ENCODE data around the gene KRTAP10-11. TPM values are rescaled to one million over a fixed set of nuclear protein-coding genes. Genes with fewer than 3 reads are reported as not detected.

Gene KRTAP10-11
- total RNA-seq, 2 donors from 2014 or later: not detected

DNA sequence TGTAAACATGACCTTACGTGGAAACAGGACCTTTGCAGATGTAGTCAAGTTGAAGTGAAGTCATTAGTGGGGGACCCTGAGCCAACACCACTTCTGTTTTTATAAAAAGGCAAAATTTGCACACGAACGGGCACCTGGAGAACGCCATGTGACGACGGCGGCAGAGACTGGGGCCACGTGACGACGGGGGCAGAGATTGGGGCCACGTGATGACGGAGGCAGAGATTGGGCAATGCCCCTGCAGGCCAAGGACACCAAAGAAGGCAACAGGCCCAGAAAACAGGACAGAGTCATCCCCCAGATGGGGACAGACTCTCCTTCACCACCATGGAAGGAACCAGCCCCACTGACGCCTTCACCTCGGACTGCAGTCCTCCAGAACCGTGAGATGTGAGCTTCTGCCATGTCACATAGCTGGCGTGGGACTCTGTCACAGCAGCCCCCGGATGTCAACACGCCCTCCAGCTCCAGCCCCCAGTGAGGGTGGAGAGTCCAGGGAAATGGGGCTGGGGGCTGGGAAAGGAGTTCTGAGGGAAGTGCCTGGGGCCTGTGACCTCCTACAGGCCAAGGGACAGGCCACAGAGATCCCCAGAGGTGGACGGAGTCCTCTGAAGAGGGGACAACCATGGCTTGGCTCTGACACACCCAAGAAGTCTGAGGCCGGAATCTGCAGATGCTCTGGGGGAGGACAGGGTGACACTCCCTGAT lies 4.2 kb downstream of the KRTAP10-11 start:
- Histone ChIP-seq H3K9me3 (no peaks in the 10 kb centered on the region), H3K27ac (no peak overlapping the region), H3K4me1 (no peaks in the 10 kb centered on the region), H3K4me3 (no peak overlapping the region), H3K36me3 (no peaks in the 10 kb centered on the region), H3K27me3 (no peaks in the 10 kb centered on the region), H3K9ac (ENCODE audit: low read depth in 2 of 2, low read length in 2 of 2) (no peak overlapping the region)
- TF ChIP-seq, protein P1, sequence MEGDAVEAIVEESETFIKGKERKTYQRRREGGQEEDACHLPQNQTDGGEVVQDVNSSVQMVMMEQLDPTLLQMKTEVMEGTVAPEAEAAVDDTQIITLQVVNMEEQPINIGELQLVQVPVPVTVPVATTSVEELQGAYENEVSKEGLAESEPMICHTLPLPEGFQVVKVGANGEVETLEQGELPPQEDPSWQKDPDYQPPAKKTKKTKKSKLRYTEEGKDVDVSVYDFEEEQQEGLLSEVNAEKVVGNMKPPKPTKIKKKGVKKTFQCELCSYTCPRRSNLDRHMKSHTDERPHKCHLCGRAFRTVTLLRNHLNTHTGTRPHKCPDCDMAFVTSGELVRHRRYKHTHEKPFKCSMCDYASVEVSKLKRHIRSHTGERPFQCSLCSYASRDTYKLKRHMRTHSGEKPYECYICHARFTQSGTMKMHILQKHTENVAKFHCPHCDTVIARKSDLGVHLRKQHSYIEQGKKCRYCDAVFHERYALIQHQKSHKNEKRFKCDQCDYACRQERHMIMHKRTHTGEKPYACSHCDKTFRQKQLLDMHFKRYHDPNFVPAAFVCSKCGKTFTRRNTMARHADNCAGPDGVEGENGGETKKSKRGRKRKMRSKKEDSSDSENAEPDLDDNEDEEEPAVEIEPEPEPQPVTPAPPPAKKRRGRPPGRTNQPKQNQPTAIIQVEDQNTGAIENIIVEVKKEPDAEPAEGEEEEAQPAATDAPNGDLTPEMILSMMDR (IDR thresholded peaks at IDR 0.05): no peak
- intact Hi-C loops (cut with DNase I): no loop called here
- no peak for DNase-seq

DNA sequence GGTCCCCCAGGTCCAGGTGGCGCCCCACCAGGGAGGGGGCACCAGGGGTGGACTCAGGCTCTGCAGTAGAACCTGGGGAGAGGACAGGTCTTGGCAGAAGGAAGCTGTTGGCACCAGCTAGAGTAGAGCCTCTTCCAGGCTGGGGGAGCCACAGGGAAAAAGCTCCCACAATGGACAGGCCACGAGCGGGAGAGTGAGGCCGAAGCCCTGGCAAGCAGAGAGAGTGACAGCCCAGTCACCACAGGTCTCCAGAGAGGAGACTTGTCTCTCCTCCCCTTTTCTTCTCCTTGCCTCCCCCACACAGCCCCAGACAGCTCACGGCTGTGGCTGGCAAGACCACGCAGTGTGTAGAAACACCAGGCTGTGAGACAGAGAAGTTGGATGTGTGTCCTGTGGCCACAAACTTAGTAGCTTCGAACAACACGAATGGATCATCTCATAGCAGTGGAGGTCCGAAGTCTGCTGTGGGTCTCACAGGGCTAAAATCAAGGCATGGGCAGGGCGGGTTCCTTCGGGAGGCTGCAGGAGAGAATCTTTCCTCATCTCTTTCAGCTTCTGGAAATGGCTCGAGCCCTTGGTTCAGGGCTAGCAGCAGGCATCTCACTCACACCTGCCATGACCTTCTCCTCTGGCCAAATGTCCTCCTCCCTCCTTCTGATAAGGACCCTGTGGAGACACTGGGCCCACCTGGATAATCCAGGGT lies 4.9 kb downstream of the KRTAP10-11 start:
- no peaks in the 10 kb centered on the region for H3K4me1 ChIP-seq
- no peak overlapping the region for H3K4me3 ChIP-seq
- no peak overlapping the region for H3K27ac ChIP-seq
- H3K27me3 ChIP-seq: no peaks in the 10 kb centered on the region
- H3K9ac ChIP-seq (ENCODE audit: low read depth in 2 of 2, low read length in 2 of 2): no peak overlapping the region
- no peaks in the 10 kb centered on the region for H3K36me3 ChIP-seq
- no peak for DNase-seq
- intact Hi-C loops (cut with DNase I): no loop called here
- H3K9me3 ChIP-seq: no peaks in the 10 kb centered on the region
- TF ChIP-seq, protein P1 (IDR thresholded peaks at IDR 0.05): no peak

DNA sequence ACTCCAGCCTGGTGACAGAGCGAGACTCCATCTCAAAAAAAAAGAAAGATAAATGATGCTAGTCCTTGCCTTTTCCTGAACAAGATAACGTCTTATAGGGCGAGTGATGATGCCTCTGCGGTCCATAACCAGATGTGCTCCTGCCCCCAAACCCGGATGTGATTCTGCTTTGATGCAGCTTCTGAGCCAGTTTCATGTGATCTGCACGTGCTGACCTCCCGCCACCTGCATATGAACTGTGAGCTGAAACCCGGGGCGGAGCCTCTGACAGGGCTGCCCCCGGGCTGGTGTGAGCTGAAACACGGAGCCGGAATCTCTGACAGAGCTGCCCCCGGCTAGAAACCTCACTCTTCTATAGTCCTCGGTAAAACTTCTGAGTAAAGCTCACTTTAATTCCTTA lies 6.9 kb downstream of the KRTAP10-11 start:
- Histone ChIP-seq H3K9me3 (no peaks in the 10 kb centered on the region), H3K4me3 (no peak overlapping the region), H3K4me1 (no peaks in the 10 kb centered on the region), H3K9ac (ENCODE audit: low read depth in 2 of 2, low read length in 2 of 2) (no peak overlapping the region), H3K27ac (no peak overlapping the region), H3K36me3 (no peaks in the 10 kb centered on the region), H3K27me3 (no peaks in the 10 kb centered on the region)
- TF ChIP-seq, protein P1 (IDR thresholded peaks at IDR 0.05): no peak
- no peak for DNase-seq
- intact Hi-C loops (cut with DNase I): no loop called here

DNA sequence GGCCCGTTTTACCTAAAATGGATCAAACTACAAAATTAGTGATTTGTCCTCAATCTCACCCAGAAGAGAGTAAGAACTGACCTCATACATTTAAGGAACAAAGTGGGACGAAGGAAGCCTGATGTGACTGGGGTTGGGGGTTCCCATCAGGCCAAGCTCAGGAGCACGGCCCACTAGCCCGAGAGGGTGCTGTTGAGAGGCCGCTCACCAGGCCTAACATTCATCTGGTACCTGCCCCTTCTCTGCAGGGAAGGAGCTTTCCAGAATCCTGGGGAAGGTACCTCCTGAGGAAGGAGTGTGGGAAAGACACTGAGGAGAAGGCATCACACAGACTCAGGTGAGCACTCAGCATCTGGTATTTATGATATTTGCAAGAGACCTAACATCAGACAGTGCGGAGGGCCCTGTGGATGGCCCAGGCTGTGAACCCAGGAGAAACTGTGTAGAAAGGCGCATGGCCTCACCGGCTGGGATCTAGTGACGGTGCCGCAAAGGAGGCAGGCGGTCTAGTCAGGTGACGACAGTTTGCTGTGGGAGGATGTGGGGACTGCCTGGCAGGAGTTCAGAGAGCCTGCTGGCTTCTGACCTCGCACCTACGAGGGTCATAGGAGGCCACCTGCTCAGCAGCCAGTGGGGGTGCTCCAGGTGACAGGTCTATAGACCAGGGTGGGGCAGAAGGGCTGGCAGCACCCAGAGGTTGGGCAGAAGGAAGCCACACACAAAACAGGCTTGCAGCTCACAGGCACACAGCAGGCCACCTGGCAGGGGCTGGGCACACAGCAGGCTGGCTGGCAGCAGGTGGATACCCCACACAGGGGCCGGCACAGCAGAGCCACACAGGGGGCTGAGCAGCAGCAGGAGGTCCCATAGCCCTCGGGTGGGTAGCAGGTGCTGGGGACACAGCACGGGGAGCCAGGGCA lies 7.7 kb downstream of the KRTAP10-11 start:
- Histone ChIP-seq H3K4me3 (no peak overlapping the region), H3K27ac (no peak overlapping the region), H3K4me1 (no peaks in the 10 kb centered on the region), H3K9ac (ENCODE audit: low read depth in 2 of 2, low read length in 2 of 2) (no peak overlapping the region), H3K36me3 (no peaks in the 10 kb centered on the region), H3K27me3 (no peaks in the 10 kb centered on the region), H3K9me3 (no peaks in the 10 kb centered on the region)
- TF ChIP-seq, protein P1 (IDR thresholded peaks at IDR 0.05): no peak
- no peak for DNase-seq
- intact Hi-C loops (cut with DNase I): no loop called here

DNA sequence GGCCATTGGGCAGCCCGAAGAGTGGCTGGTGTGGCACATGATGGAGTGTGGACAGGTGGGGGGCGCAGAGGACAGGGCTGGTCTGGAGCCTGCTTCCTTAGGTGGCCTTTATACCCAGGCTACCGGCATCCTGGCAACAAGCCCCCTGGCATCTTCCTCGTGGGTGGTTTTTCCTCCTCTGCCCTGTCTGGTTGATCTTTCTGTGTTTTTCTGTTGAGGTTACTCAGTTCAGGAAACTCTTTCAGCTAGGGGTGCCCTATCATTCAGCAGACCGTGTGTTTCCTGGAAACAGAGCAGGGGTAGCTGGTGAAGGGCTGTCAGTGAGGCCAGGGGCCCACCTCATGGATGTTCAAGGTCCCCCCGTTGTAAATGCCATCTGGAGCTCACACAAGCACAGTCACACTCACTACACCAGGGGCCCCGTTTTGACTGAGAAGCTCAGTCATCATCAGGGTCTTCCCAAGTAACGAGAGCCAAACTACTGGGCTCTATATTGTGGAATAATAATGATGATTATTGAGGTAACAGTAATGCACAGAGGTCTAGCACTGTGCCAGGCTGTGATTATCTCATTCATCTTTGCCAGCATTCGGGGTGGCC lies 8.5 kb downstream of the KRTAP10-11 start, which contains the start of gene KRTAP12-4:
KRTAP12-4 (minus strand) TSS at position 84 of the 600 bp plus-strand sequence; CDS start at position 39, 45 bp downstream.
- no peak within 1 kb of the TSS for H3K4me3 ChIP-seq
- H3K27me3 ChIP-seq: no peaks in the 10 kb centered on the region
- TF ChIP-seq, protein P1 (IDR thresholded peaks at IDR 0.05): no peak
- no peaks in the 10 kb centered on the region for H3K9me3 ChIP-seq
- no peaks in the 10 kb centered on the region for H3K36me3 ChIP-seq
- intact Hi-C loops (cut with DNase I): no loop called here
- no peaks in the 10 kb centered on the region for H3K4me1 ChIP-seq
- no peak for DNase-seq
- no peak within 1 kb of the TSS for H3K9ac ChIP-seq (ENCODE audit: low read depth in 2 of 2, low read length in 2 of 2)
- H3K27ac ChIP-seq: no peak within 1 kb of the TSS
